HepG2 (cell line): ENCODE data around the gene TVP23A. TPM values are rescaled to one million over a fixed set of nuclear protein-coding genes. Genes with fewer than 3 reads are reported as not detected.

Source experiments
- ADNP ChIP-seq: sonication (generic); formaldehyde crosslinking; IDR thresholded peaks from 2 replicates; pipeline ENCODE4 v1.4.0; 2020; ENCODE audit warnings: missing genetic modification reagents
- AKAP8 ChIP-seq: sonication (generic); formaldehyde crosslinking; IDR thresholded peaks from 2 replicates; pipeline ENCODE4 v1.5.1; 2020; ENCODE audit warnings: mild to moderate bottlenecking, missing genetic modification reagents
- E2F1 ChIP-seq: sonication (generic); formaldehyde crosslinking; IDR thresholded peaks from 2 replicates; pipeline ENCODE4 v1.5.0; 2020; ENCODE audit warnings: missing genetic modification reagents
- MAF1 ChIP-seq: sonication (generic); formaldehyde crosslinking; IDR thresholded peaks from 2 replicates; pipeline ENCODE4 v1.5.0; 2020; ENCODE audit warnings: missing genetic modification reagents, borderline replicate concordance
- MAFG ChIP-seq: sonication (generic); formaldehyde crosslinking; IDR thresholded peaks from 2 replicates; pipeline ENCODE4 v1.5.1; 2020; ENCODE audit warnings: mild to moderate bottlenecking, missing genetic modification reagents
- MATR3 ChIP-seq: sonication (generic); formaldehyde crosslinking; IDR thresholded peaks from 2 replicates; pipeline ENCODE4 v1.4.0; 2020; ENCODE audit warnings: missing genetic modification reagents
- MED8 ChIP-seq: sonication (generic); formaldehyde crosslinking; IDR thresholded peaks from 2 replicates; pipeline ENCODE4 v1.8.1; 2023; ENCODE audit warnings: mild to moderate bottlenecking, missing genetic modification reagents; ENCODE audit not compliant: insufficient replicate concordance
- MXD3 ChIP-seq: IDR thresholded peaks from 2 replicates; pipeline ENCODE4 v1.6.1; 2016; ENCODE audit warnings: mild to moderate bottlenecking, missing biosample characterization, missing genetic modification reagents
- SIN3B ChIP-seq: fragments of 150-350 bp; IDR thresholded peaks from 2 replicates; pipeline ENCODE4 v1.6.1; 2014; ENCODE audit warnings: low read length
- SPEN ChIP-seq: sonication (generic); formaldehyde crosslinking; IDR thresholded peaks from 2 replicates; pipeline ENCODE4 v1.5.1; 2020; ENCODE audit warnings: low read depth, mild to moderate bottlenecking, missing genetic modification reagents
- TAF15 ChIP-seq: fragments of 200-400 bp; formaldehyde crosslinking; IDR thresholded peaks from one replicate; pipeline ENCODE4 v1.6.1; 2018; ENCODE audit warnings: mild to moderate bottlenecking, low read depth, low read length; ENCODE audit not compliant: poor library complexity, severe bottlenecking
- TCF7 ChIP-seq: sonication (generic); IDR thresholded peaks from 2 replicates; pipeline ENCODE4 v1.6.1; 2016; ENCODE audit warnings: antibody characterized with exemption, low read depth
- TEAD2 ChIP-seq: sonication (generic); formaldehyde crosslinking; IDR thresholded peaks from 2 replicates; pipeline ENCODE4 v1.9.0; 2021; ENCODE audit warnings: missing genetic modification reagents
- ZFX ChIP-seq: sonication (generic); formaldehyde crosslinking; IDR thresholded peaks from 2 replicates; pipeline ENCODE4 v1.4.0; 2020; ENCODE audit warnings: mild to moderate bottlenecking, low read depth, missing genetic modification reagents, moderate library complexity
- ZKSCAN8 ChIP-seq: IDR thresholded peaks from 2 replicates; pipeline ENCODE4 v1.6.1; 2016; ENCODE audit warnings: borderline replicate concordance, missing genetic modification reagents, missing compliant biosample characterization
- ZNF225 ChIP-seq: sonication (generic); formaldehyde crosslinking; IDR thresholded peaks from 2 replicates; pipeline ENCODE4 v1.4.0; 2020; ENCODE audit warnings: mild to moderate bottlenecking, missing genetic modification reagents
- ZNF44 ChIP-seq: sonication (generic); formaldehyde crosslinking; IDR thresholded peaks from 2 replicates; pipeline ENCODE4 v1.5.1; 2020; ENCODE audit warnings: mild to moderate bottlenecking, missing genetic modification reagents
- ZNF512B ChIP-seq: sonication (generic); formaldehyde crosslinking; IDR thresholded peaks from 2 replicates; pipeline ENCODE4 v1.5.1; 2020; ENCODE audit warnings: missing genetic modification reagents, mild to moderate bottlenecking, borderline replicate concordance
- ZNF557 ChIP-seq: sonication (generic); formaldehyde crosslinking; IDR thresholded peaks from 2 replicates; pipeline ENCODE4 v1.4.0; 2020; ENCODE audit warnings: missing genetic modification reagents
- ZNF782 ChIP-seq: sonication (generic); formaldehyde crosslinking; IDR thresholded peaks from 2 replicates; pipeline ENCODE4 v1.4.0; 2020; ENCODE audit warnings: missing genetic modification reagents, mild to moderate bottlenecking, borderline replicate concordance
- ZNF891 ChIP-seq: sonication (generic); formaldehyde crosslinking; IDR thresholded peaks from 2 replicates; pipeline ENCODE4 v1.5.0; 2020; ENCODE audit warnings: mild to moderate bottlenecking, missing genetic modification reagents
- polyA plus RNA-seq, 8 experiments: library from polyadenylated mRNA; depleted of rRNA in 3 of 8; stranded (reverse) in 7 of 8; unstranded in 1 of 8; fragments of >200 nt; fragmentation: Illumina TruSeq in 4 of 8; extraction: Trizol in 4 of 8; gene quantifications; 2 replicates each; pipeline versions ENCODE4 v1.2.1 to v1.2.3, GENCODE V29; 2011 to 2016; ENCODE audit warnings: low read depth in 4 of 8, missing spikeins in 1 of 8, mixed read lengths in 1 of 8; ENCODE audit not compliant: insufficient read depth in 1 of 8
- total RNA-seq, 5 experiments: library from RNA; depleted of rRNA; stranded (reverse); fragments of >200 nt; fragmentation: Illumina TruSeq; extraction: Trizol; gene quantifications; 2 replicates each; pipeline ENCODE4 v1.2.3, GENCODE V29; 2016; ENCODE audit warnings: low read depth in 1 of 5
- TF ChIP-seq, protein P1 (sequence below): sonication (generic); formaldehyde crosslinking; IDR thresholded peaks from 2 replicates; pipeline ENCODE4 v1.4.0; 2020; ENCODE audit warnings: missing genetic modification reagents

TVP23A gene
- total and polyA plus RNA-seq, 2 of the 13 experiments (the other 11 are each of a cell fraction or from before 2014, with no cell fraction given): not detected

- TF ChIP-seq MXD3 (CRISPR knock-in tag): peak; percentile 98
- TF ChIP-seq ZNF782 (CRISPR knock-in tag): peak; percentile 99
- TF ChIP-seq MATR3 (CRISPR knock-in tag): no peak
- 0 out of 2 replicates have a peak, but pooled peaks have one; percentile 34 for TF ChIP-seq SIN3B
- TF ChIP-seq TEAD2 (CRISPR knock-in tag): no peak
- peak; percentile 92 for TF ChIP-seq MED8 (CRISPR knock-in tag)
- TF ChIP-seq, protein P1, sequence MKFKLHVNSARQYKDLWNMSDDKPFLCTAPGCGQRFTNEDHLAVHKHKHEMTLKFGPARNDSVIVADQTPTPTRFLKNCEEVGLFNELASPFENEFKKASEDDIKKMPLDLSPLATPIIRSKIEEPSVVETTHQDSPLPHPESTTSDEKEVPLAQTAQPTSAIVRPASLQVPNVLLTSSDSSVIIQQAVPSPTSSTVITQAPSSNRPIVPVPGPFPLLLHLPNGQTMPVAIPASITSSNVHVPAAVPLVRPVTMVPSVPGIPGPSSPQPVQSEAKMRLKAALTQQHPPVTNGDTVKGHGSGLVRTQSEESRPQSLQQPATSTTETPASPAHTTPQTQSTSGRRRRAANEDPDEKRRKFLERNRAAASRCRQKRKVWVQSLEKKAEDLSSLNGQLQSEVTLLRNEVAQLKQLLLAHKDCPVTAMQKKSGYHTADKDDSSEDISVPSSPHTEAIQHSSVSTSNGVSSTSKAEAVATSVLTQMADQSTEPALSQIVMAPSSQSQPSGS (CRISPR knock-in tag): peak; percentile 63; the same call in 1 of the 2 replicates
- 0 out of 2 replicates have a peak, but pooled peaks have one; percentile 85 for TF ChIP-seq AKAP8 (CRISPR knock-in tag)
- TF ChIP-seq ZNF44 (CRISPR knock-in tag): peak; percentile 99
- TF ChIP-seq ZFX (CRISPR knock-in tag): peak; percentile 100
- no peak for TF ChIP-seq ADNP (CRISPR knock-in tag)
- TF ChIP-seq MAF1 (CRISPR knock-in tag): no peak; the same call in 1 of the 2 replicates
- peak; percentile 100 for TF ChIP-seq ZNF891 (CRISPR knock-in tag)
- TF ChIP-seq SPEN (CRISPR knock-in tag): peak; percentile 99
- peak; percentile 87 for TF ChIP-seq E2F1 (CRISPR knock-in tag)
- TF ChIP-seq TCF7: no peak
- peak; percentile 99 for TF ChIP-seq ZNF225 (CRISPR knock-in tag)
- peak; percentile 98 for TF ChIP-seq TAF15
- peak; percentile 95; the same call in 1 of the 2 replicates for TF ChIP-seq ZNF512B (CRISPR knock-in tag)
- peak; percentile 94 for TF ChIP-seq ZNF557 (CRISPR knock-in tag)
- TF ChIP-seq ZKSCAN8 (CRISPR knock-in tag): 0 out of 2 replicates have a peak, but pooled peaks have one; percentile 24
- TF ChIP-seq MAFG: no peak
Measured at GRCh38 chr16:10743610-10744369, 74.8 kb downstream of the TVP23A start, which contains the start of gene NUBP1 (continued).
